KMS-11 (cell line): ENCODE measurements around the gene NODAL.

Experiments
- H2AFZ ChIP-seq: fragments of 200-600 bp; sonication (generic); 2 replicates; pipeline ENCODE4 v1.6.1; 2016; ENCODE audit warnings: antibody characterized with exemption, mixed run types, low read depth
- H3K27ac ChIP-seq: fragments of 200-600 bp; sonication (generic); 2 replicates; pipeline ENCODE4 v1.6.1; 2016; ENCODE audit warnings: mild to moderate bottlenecking, mixed run types
- H3K27me3 ChIP-seq: fragments of 200-600 bp; sonication (generic); 2 replicates; pipeline ENCODE4 v1.6.1; 2017; ENCODE audit warnings: mild to moderate bottlenecking, low read depth, mixed run types, moderate library complexity; ENCODE audit not compliant: insufficient read depth
- H3K36me3 ChIP-seq: fragments of 200-600 bp; sonication (generic); 2 replicates; pipeline ENCODE4 v1.6.1; 2017; ENCODE audit warnings: mild to moderate bottlenecking, mixed run types; ENCODE audit not compliant: insufficient read depth
- H3K4me1 ChIP-seq: fragments of 200-600 bp; sonication (generic); 2 replicates; pipeline ENCODE4 v1.6.1; 2016; ENCODE audit warnings: mild to moderate bottlenecking, low read depth, mixed run types; ENCODE audit not compliant: poor library complexity, severe bottlenecking
- H3K4me2 ChIP-seq: fragments of 200-600 bp; sonication (generic); 2 replicates; pipeline ENCODE4 v1.7.0; 2016; ENCODE audit warnings: mild to moderate bottlenecking, mixed run types
- H3K4me3 ChIP-seq: fragments of 200-600 bp; sonication (generic); IDR thresholded peaks from 2 replicates; pipeline ENCODE4 v1.6.1; 2017; ENCODE audit warnings: low read depth, low read length, mixed read lengths; ENCODE audit not compliant: insufficient read depth
- H3K79me2 ChIP-seq: fragments of 200-600 bp; sonication (generic); 2 replicates; pipeline ENCODE4 v1.6.1; 2016; ENCODE audit warnings: low read depth, mixed run types; ENCODE audit not compliant: insufficient read depth
- H3K9ac ChIP-seq: fragments of 200-600 bp; sonication (generic); 2 replicates; pipeline ENCODE4 v1.6.1; 2016; ENCODE audit warnings: mild to moderate bottlenecking, mixed run types
- H4K20me1 ChIP-seq: fragments of 200-600 bp; sonication (generic); 2 replicates; pipeline ENCODE4 v1.6.1; 2016; ENCODE audit warnings: mild to moderate bottlenecking, mixed run types; ENCODE audit not compliant: insufficient read depth
- CTCF ChIP-seq: fragments of 200-600 bp; sonication (generic); conservative IDR thresholded peaks from 2 replicates; pipeline ENCODE4 v1.6.1; 2017; ENCODE audit warnings: low read depth, mild to moderate bottlenecking, antibody characterized with exemption, low read length, moderate library complexity, mixed read lengths

The NODAL gene

DNA sequence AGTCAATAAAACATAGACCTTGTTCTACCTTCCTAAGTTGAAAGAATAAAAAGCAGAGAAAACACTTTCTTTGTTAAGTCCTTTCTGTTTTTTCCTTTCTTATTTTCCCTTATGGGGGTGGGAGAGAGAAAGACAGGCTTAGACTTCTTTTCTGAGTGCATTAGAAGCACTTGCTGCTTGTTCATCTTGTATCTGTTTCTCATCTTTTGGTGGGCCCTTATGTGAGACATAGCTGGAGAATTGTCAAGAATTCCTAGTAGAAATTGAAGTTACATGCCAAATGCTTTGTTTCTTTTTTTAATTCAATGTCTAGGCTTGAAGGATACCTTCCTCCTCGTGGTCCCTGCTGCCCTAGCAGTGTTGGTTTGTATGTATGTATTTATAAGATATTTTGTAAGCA is 30.9 kb downstream of the NODAL start:
- no peak overlapping the region for H3K9ac ChIP-seq
- H3K27me3 ChIP-seq: no peaks in the 10 kb centered on the region
- no peaks in the 10 kb centered on the region for H3K36me3 ChIP-seq
- H3K79me2 ChIP-seq: peaks cover 39% of the 10 kb centered on the region
- H3K27ac ChIP-seq: no peak overlapping the region
- H3K4me3 ChIP-seq: no peak overlapping the region
- peaks cover 9% of the 10 kb centered on the region for H4K20me1 ChIP-seq
- TF ChIP-seq CTCF: no peak
- no peak overlapping the region for H2AFZ ChIP-seq
- H3K4me2 ChIP-seq: no peak overlapping the region
- H3K4me1 ChIP-seq: peaks cover 36% of the 10 kb centered on the region

- no peaks in the 10 kb centered on the region for H3K27me3 ChIP-seq
- H3K27ac ChIP-seq: no peak overlapping the region
- H3K36me3 ChIP-seq: no peaks in the 10 kb centered on the region
- H3K9ac ChIP-seq: no peak overlapping the region
- H3K4me1 ChIP-seq: peaks cover 38% of the 10 kb centered on the region
- no peak overlapping the region for H2AFZ ChIP-seq
- no peak for TF ChIP-seq CTCF
- no peak overlapping the region for H3K4me3 ChIP-seq
- no peak overlapping the region for H3K4me2 ChIP-seq
- H4K20me1 ChIP-seq: peaks cover 11% of the 10 kb centered on the region
- peaks cover 47% of the 10 kb centered on the region for H3K79me2 ChIP-seq
These were observed 31.7 kb downstream of the NODAL start for GRCh38 chr10:70409772-70410171.

DNA sequence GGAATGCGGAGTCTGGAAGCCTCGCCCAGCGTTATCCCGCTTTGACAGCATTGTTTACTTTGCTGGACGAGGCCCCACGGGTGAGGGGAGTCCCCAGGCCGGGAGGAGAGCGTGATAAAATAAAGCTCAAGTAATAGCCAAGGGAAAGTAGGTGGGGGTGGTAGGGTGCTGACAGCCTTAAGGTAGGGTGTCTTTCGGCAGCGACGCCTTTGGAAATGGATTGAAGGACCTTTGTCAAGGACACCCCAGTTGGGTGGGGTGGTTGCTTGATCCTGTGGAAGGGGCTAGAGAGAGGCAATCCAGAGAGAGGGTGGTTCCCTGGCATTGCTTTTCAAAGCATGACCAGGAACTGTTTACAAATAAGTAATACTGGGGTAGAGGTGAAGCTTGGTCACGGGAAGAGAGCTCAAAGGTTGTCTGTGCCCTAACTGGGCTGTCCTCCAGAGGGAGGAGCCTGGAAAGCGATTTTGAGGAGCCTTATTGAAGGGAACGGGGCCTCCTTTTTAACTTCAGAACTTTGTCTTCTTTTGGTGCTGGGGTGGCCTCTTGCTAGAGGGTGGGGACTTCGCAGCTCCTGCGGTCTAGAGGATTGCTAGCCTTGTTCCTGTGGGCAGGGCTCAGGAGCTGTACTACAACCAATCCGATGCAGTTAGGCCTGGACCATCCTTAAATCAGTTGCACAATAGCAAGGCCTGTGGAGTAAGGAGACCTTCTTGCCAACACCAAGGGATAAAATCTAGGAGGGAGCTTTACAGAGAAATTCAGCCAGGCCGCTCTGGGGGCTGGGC is 36.2 kb downstream of the NODAL start:
- peak overlapping the region; percentile 51; the same call in 1 of the 2 replicates for H3K27ac ChIP-seq
- peaks cover 11% of the 10 kb centered on the region for H4K20me1 ChIP-seq
- 0 out of 2 replicates have a peak overlapping the region, but pooled peaks have one; percentile 93 for H2AFZ ChIP-seq
- no peak for TF ChIP-seq CTCF
- peaks cover 31% of the 10 kb centered on the region for H3K4me1 ChIP-seq
- H3K4me2 ChIP-seq: peak overlapping the region; percentile 99
- no peak overlapping the region for H3K4me3 ChIP-seq
- H3K36me3 ChIP-seq: no peaks in the 10 kb centered on the region
- H3K9ac ChIP-seq: peak overlapping the region; percentile 68
- peaks cover 33% of the 10 kb centered on the region for H3K79me2 ChIP-seq
- no peaks in the 10 kb centered on the region for H3K27me3 ChIP-seq

GRCh38 chr10:70404787-70405036 is 36.8 kb downstream of the NODAL start:
- Histone ChIP-seq H3K27me3 (no peaks in the 10 kb centered on the region), H3K27ac (peak overlapping the region; percentile 51; the same call in 1 of the 2 replicates), H3K36me3 (no peaks in the 10 kb centered on the region), H3K79me2 (peaks cover 32% of the 10 kb centered on the region), H3K4me3 (no peak overlapping the region), H3K4me2 (peak overlapping the region; percentile 99), H3K9ac (peak overlapping the region; percentile 68), H4K20me1 (peaks cover 11% of the 10 kb centered on the region), H3K4me1 (peaks cover 26% of the 10 kb centered on the region), H2AFZ (peak overlapping the region; percentile 93; the same call in 1 of the 2 replicates)
- no peak for TF ChIP-seq CTCF
